Stimulated activated CD8-positive, alpha-beta memory T cell treated with anti-CD3 and anti-CD28 coated beads, Interleukin-12 subunit alpha, Interleukin-12 subunit beta, amount 100 ng/mL, for 24 hours (primary cell): Measurements from ENCODE around the gene SLC13A3.

Experiments used
- DNase-seq: peaks from one replicate; pipeline ENCODE4 v3.0.0-alpha.2; 2020; ENCODE audit errors: extremely low read depth

SLC13A3 gene

DNA sequence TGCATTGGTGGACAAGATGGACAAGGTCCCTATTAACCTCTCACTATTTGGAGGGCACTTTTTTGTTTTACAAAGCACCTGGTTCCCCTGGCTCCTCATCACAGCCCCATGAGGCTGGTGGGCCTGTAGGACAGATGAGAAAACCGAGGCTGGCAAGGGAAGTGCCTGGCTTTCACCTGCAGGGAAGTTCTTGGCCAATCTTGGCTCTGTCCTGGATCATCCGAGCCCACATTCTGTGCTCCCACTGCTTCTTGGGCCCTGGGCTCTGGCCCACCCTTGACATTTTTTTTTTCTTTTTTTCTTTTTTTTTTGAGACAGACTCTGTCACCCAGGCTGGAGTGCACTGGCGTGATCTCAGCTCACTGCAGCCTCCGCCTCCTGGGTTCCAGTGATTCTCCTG is 14.7 kb downstream of the SLC13A3 start:
- DNase-seq = no peak

DNA sequence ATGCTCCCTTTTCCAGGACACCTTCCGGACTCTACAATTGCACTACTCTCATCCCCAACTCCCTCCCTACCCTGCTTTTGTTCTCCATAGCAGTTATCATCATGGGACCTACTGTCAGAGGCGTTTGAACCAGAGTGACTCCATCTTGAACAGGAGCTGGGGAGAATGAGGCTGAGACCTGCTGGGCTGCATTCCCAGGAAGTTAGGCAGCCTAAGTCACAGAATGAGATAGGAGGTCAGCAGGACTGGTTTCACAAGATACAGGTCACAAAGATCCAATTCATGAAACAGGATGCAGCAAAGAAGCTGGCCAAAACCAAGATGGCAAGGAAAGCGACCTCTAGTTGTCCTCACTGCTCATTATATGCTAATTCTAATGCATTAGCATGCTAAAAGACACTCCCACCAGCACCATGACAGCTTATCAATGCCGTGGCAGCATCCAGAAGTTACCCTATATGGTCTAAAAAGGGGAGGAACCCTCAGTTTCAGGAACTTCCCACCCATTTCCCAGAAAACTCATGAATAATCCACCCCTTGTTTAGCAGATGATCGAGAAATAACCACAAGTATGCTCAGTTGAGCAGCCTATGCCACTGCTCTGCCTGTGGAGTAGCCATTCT is 15.6 kb downstream of the SLC13A3 start:
- no peak for DNase-seq

DNA sequence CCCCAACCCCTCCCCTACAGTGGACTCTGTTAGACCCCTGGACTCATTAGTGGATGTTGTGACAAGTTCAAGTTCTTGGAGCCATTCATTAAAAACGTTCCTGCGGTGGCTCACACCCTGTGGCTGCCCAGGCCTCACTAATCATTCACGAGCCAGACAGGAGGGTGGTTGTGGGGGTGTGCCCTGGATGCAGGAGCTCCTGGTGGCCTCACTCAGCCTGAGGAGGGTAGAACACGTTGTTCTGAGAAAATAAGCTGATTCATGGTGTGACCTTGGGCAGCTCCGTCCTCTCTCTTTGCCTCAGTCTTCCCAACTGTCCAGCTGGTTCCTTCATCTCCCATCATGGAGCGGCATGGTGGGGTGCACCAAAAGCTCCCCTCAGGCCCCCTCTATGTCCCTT is 16.7 kb downstream of the SLC13A3 start:
- no peak for DNase-seq

DNA sequence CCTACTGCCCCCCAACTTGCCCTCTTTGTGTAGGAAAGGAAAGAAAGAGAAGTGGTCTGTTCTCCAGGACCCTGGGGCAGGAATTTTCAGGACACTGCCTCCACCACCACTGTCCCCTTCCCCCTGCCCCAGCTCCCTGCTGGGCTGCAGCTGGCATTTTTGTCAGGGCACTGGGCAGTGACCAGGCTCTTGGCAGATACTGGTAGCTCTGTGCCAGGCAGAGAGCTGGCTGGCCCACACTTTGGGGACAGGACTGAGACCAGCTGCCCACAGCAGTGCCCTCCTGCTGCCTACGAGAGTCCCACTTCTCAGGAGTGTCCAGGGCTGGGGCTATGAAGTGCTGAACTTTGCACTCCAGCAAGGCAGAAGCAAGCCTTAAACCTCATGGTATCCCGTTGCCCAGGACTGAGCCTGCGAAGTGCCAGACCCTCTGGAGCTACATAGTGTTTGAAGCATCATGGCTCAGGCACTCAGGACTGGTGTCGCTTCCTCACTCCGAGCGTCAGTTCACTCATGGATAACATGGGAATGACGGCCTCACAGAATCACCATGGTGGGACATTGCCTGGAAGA is 19.3 kb downstream of the SLC13A3 start:
- DNase-seq = no peak

DNA sequence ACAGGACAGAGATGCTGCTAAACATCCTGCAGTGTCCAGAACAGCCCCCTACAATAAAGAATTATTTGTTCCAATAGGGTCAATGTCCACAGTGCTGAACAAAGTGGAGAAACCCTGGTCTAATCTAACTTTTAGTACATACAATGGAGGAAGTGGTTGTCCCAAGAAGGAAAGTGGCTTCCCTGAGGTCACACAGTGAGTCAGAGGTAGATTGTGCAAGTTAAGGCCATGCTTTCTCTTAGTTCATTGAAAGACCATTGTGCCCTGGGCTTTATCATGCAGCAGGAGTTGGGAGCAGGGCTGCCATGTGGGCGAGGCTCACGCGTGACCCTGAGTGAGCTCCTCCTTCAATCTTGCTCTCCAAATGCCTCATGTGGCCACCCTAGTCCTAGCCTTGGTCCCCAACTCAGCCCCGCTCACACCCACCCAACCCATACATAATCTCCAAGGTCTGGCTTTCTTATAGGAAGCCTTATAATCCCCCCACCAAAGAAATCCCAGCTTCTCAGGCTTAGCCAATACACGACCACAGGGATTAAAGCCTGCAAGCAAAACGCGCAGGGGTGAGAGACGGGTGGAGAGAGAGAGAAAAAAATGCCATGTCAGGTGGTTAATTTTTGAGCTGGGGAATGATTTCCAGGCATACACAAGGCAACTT is 19.9 kb downstream of the SLC13A3 start:
- DNase-seq = no peak

DNA sequence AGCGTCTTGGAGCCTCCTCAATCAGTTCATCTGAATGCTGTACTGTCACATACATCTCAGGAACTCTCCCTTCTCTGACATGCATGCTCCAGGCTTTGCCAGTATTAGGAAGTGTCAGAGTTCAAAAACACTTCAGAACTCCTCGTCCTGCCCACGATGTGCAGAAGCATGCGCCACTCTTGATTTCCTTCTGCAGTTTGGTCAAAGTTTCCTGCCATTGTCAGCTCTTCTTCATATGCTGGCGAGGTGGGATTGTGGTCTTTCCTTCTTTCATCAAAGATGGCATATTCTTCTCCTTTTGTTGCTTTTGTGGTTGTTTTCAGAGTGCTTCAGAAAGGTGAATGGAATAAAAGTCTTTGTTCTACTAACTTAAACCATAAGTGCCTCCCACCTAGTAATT is 21.0 kb downstream of the SLC13A3 start:
- DNase-seq = no peak

DNA sequence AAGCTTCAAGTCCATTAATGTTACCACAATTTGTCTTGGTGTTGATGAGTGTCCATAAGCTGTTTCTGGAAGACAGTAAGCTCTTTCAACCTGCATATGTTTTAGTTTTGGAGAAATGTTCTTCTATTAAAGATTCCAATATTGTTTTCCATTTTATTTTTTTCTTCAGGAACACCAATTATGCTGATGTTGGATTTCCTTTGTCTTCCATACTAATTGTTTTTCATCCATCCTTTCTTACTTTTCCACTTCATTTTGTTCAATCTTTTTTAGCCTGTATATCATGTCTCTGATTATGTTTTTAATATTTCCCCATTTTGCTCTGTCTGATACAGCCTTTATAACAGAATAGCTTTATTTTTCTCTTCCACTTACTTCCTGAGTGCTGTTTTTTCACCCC is 21.9 kb downstream of the SLC13A3 start:
- no peak for DNase-seq

DNA sequence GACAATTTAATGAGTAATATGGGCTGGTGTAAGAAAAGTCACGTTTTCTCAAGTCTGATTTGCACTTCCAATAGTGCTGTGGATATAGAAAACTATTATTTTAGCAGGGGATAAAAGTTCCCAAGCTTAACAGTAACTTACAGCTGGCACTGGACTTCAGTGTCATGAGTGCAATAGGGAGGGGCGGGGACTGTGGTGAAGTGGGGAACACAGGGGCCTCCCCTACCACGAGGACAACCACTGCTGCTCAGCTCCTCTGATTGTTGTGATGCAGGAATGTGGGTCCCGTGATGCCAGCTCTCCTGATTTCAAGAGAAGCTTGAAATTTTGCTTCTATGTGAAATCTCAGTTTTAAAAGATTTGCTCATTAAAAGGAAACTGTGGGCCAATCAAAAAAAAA is 24.0 kb downstream of the SLC13A3 start:
- no peak for DNase-seq

DNA sequence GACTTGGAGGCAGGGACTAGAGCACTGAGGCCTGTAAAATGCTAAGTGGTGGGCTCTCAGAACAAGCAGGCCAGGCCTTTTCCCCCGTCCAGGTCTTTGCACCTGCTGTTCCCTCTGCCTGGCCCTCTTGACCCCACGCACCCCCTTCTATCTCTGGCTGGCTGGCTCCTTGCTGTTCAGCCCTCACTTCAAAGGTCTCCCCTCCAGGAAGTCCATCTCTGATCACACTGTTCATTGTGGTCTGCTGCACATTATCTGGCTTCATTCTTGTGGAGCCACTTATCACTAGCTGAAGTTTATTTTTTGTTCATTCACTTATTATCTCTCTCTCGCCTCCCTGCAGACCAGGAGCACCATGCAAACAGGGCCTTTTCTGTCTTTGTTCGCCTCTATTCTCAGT is 24.5 kb downstream of the SLC13A3 start:
- DNase-seq = no peak

DNA sequence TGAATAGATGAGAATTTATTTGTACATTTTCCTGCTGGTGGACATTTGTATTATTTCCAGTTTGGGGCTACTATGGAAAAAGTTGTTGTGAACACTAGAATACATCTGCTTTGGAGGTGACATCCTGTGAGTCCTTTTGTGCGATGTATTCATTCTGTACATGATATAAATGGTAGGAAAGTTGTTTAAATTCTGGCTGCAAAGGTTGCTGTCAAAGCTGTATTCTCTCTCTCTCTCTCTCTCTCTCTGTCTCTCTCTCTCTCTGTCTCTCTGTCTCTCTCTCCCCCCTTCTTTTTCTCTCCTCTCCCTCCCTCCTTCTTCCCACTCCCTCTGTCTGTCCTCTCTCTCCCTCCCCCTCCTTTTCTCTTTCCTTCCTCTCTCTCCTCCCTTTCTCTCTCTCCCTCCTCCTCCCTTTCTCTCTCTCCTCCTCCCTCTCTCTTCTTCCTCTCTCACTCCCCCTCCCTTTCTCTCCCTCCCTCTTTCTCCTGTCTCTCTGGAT is 25.3 kb downstream of the SLC13A3 start:
- DNase-seq = no peak

DNA sequence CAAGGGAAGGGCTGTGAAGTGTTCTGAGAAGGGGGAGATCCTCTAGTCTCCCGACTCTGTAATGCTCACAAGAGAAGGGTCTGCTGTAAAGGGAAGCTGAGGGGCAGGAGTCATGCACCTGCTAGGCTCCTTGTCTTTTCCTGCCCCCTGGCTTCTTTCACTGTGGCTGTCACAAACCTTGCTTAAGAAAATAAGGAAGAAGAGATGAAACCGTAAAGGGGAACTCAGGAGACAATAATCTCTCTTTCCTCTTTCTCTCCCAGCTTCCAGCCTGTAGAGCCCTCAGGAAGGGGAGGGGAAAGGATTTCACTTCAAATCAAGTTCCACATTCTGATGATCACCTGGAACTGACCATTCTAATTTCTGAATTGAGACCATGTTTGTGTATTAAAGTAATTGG is 26.3 kb downstream of the SLC13A3 start:
- no peak for DNase-seq

DNA sequence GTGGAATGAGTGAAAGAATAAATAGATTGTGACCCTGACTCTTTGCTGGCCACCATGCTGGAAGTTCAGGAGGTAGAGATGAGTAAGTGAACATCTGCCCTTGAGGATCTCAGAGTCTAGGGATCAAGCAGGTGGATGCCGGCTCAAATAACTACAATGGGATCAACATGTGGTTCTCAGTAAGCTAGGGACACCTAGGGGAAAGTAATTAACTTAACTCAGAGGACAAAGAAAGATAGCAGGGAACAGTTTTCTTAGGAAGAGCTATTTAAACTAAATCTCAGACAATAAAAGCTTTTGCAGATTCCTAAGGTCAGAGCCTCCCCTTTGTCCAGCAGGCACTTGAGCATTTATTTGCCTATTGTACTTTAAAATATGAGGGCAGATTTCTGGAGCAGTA is 29.1 kb downstream of the SLC13A3 start:
- no peak for DNase-seq

DNA sequence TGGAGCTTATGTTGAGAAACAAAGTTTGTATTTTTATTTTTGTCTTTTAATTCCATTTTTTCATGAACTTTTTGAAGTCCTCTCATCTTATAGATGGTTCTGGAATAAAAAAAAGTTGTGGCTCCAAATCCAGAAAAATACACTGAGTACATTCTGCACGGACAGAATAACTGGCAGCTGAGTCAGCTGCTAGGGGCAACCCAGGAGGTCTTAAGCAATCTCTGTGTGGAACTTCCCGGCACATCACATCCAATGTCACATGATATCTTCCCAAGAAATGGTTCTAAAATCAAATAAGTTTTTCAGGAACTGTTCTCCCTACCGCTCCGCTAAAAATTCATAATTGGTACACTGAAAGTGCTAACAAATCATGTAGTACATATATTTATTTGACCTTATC is 29.8 kb downstream of the SLC13A3 start:
- DNase-seq = no peak

DNA sequence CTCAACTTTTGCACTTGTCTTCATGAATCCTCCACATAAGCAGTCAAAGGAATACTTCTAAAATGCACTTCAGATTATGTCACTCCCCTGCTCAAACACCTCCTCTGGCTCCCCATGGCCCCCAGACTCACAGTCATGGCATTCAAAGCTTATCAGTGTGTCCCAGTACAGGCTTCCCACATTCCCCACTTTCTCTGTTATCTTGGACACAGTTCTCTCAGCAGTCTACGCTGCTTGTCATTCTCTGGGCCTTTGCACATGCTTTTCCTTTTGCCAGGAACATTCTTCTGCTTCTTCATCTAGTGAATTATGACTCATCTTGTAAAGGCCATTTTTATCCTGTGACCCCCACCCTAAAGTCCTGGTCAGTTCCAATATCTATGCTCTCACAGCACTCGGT is 31.8 kb downstream of the SLC13A3 start:
- DNase-seq = no peak

DNA sequence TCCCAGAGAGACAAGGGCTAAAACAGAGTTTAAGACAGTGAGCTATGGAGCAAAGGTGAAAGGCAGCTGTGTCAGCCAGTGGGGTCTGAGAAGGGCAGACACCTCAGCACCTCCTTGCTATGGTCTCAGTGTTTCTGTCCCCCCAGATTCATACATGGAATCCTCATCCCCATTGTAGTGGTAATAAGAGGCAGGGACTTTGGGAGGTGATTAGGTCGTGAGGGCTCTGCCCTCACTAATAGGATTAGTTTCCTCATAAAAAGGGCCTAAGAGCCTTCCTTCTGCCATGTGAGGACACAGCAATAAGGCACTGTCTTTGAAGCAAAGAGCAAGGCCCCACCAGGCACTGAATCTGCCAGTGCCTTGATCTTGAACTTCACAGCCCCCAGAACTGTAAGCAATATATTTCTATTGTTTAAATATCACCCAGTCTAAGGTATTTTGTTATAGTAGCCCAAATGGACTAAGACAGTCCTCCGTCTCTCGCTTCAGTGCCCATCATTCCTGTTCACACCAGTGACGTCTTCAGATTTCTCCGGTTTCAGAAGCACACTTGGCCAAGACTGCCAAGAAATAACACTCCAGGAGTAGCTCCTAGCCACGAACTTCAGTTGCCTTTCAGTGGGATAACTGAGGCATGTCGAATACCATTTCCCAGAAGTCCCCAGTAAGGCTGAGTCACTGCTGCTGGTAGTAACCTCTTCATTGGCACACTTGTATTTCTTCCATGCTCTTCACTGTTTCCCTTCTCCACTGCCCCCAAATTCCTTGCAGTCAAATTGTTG is 32.8 kb downstream of the SLC13A3 start:
- DNase-seq = no peak

DNA sequence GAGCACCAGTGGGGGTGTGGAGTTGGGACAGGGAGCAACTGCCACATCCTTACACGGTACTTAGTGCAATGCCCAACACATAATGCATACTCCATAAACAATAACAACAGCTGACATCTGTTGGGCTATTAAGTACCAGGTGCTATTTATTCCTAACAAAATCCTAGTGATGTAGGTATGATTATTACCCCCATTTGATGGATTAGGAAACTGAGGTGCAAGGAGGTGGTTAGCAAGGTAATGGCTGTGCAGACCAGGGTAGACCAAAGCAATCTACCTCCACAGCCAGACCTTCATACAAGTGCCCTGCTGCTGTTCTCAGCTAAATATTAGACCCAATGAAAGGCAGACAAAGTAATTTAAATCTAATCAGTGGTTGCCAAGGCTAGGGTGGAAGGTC is 36.8 kb downstream of the SLC13A3 start:
- no peak for DNase-seq

DNA sequence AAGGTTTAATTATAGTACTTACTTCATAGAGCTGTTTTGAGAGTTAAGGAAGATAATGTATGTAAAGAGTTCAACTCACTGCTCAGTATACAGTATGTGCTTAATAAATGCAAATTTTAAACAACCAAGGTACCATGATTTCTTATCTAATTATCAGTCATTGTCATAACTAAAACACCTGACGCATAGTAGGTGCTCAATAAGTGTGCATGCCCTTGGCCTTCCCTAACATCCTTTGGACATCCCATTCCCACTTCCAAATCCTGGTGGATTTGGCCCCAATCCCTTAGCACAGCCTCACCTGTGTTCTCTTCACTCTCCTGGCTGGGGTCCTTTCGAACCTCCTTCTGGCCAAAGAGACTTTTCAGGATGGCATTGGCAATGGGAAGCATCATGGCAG is 41.1 kb downstream of the SLC13A3 start:
- DNase-seq = no peak

DNA sequence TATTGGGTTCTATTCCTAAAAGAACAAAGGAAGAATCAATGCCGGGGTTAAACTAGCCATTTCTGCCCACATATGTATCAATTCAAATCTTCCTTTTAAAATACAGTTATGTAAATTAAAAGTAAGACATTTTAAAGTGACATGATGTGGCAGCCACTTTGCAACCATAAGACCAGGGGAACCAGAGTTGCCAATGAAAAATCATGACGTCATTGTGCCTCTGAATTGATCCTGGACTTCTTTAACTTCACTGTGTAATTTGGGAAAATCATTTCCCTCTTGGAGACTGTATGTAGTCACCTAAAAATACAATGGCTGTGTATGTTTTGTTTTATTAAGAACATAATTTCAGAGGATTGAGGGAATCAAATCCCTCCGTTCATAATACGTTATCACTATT is 42.2 kb downstream of the SLC13A3 start:
- no peak for DNase-seq

DNA sequence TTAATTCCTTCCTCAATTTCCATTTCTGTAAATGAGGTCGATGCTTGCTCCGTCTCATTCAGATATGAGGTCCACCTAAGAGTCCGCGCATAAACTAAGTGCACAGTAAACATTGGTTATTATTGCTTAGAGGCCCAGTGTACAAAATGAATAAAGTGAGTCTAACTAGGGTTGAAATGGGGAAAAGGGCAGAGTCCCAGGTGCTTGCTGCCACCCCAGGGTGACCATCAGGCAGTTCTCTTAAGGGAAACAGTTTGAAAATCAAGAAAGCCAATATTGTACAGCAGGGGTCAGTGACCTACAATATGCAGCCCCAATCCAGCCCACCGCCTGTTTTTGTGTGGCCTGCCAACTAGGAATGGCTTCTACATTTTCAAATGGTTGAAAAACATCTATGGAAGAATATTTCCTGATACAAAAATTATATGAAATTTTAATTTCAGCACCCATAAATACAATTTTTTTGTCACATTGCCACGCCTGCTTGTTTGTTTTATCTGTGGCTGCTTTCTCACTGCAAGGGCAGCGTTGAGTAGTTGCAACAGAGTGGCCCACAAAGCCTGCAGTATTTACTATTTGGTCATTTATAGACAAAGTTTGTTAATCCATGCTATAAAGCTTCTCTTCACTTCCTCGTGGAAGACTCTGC is 43.3 kb downstream of the SLC13A3 start:
- DNase-seq = no peak

DNA sequence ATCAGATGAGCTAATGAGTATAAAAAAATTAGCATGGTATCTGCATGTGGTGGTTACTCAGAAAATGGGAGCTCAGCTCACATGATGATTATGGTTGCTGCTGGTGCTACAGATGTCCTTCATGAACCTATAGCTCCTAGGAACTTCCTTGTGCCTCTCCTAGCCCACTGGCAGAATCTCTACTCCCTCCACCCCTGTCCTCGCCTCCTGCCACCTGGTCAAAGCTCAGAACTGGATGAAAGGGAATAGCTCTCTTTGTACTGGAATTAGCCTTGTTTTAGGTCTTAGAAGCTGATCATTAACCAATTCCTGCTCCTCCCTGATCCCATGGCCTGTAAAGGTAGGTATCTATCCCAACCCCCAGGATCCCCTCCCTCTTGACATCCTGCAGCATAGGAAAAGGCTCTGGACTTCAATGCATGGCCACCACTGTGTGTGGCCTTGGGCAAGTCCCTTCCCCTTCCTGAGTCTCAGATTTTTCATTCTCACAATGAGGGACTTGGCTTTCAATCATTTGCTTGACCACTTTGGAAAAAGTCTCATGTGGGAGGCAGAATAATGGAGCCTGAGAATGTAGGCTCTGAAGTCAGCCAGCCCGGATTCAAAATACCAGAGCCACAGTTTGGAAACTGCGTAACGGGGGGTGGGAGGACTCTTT is 43.9 kb downstream of the SLC13A3 start:
- no peak for DNase-seq

DNA sequence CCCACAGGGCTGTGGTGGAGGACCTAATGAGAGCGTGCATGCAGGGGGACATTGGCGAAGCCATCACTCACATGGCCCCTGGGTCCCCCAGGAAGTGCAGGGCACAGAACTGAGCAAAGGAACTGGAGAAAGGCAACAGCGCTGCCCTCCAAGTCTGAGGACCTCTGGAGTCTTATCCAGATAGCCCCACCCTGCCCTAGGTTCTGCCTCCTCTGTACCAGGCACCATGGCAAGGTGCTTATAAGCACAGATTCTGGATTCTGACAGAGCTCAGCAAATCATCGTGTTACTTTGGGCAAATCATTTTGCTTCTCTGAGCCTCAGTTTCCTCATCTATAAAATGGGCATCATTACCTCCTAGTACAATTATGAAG is 44.5 kb downstream of the SLC13A3 start:
- DNase-seq = no peak
